Pancreas (tissue), 10 donors: ENCODE results near the gene LANCL3. TPM values are rescaled to one million over a fixed set of nuclear protein-coding genes. Genes with fewer than 3 reads are reported as not detected.
A peak's percentile ranks its signal among the peaks of the same experiment; 100 is the strongest.

ENCODE experiments used
- ATAC-seq, 4 donors: fragments of 200-7000 bp; cut with Tn5 transposase; one replicate each; pipeline versions ENCODE4 v1.8.0 to v1.9.1; 2020; ENCODE audit warnings: mild to moderate bottlenecking in 4 of 4, moderate library complexity in 4 of 4
- DNase-seq, 6 donors: peaks; one replicate each; pipeline ENCODE4 v3.0.0-alpha.2; 2020
- FAIRE-seq: peaks from 2 replicates; lab custom pipeline; 2012; peaks lifted over from hg19 to GRCh38; lab: Jason Lieb, UNC
- H3K27ac ChIP-seq, 4 donors: fragments of 200-600 bp; sonication (generic); 1 replicate in 3 of 4; 2 replicates in 1 of 4; pipeline versions ENCODE4 v1.5.0 to v1.8.0; 2020
- H3K27me3 ChIP-seq, 4 donors: fragments of 200-600 bp; one replicate each; pipeline ENCODE4 v1.8.0; 2021
- H3K36me3 ChIP-seq, 3 donors: fragments of 200-600 bp; sonication (generic) in 1 of 3; one replicate each; pipeline versions ENCODE4 v1.5.0 to v1.8.0; 2020 to 2021
- H3K4me1 ChIP-seq, 3 donors: fragments of 200-600 bp; one replicate each; pipeline ENCODE4 v1.8.0; 2021
- H3K4me3 ChIP-seq, 4 donors: fragments of 200-600 bp; sonication (generic) in 2 of 4; one replicate each; pipeline versions ENCODE4 v1.5.0 to v1.8.0; 2020 to 2021
- H3K9me3 ChIP-seq, 4 donors: fragments of 200-600 bp; one replicate each; pipeline ENCODE4 v1.8.0; 2021
- WGBS, 2 donors: extraction: QIAGEN DNeasy Blood & Tissue Kit; methylation state at CpG; one replicate each; pipeline ENCODE4 v1.1.7; 2013; 5-methylcytosine and 5-hydroxymethylcytosine counted together
- intact Hi-C, 3 donors: fragments of 100-400 bp; cut with DNase I; formaldehyde crosslinking; loops; one replicate each; pipeline versions ENCODE4 v1.11.1 to v1.14.2; 2022
- polyA plus RNA-seq, 2 donors: library from polyadenylated mRNA; stranded (reverse); fragments of 200-250 nt; gene quantifications; one replicate each; pipeline ENCODE4 v1.2.3, GENCODE V29; 2013
- total RNA-seq, 6 donors: library from RNA; stranded (reverse); fragmentation: NEBNext Ultra II Directional in 4 of 6; extraction: Animal tissue kit (Norgen Biotek cat#: 25700) in 4 of 6; gene quantifications; one replicate each; pipeline versions ENCODE4 v1.2.1 to v1.2.4, GENCODE V29; 2021 to 2023
- TF ChIP-seq, protein P1 (sequence below), 4 donors: fragments of 200-600 bp; sonication (generic) in 3 of 4; IDR thresholded peaks; one replicate each; pipeline versions ENCODE4 v1.5.0 to v1.8.0; 2021; ENCODE audit warnings: antibody characterized with exemption in 4 of 4
- donor health status: healthy with polysubstance abuse.
- donor health status: DM: no; HTN: no; CAD: no; lungs with moderate emphysema.
- donor health status: DM: no; HTN: no; CAD: no.
- donor health status: control.
- donor health status: control.
- donor health status: Bipolar disorder and iron deficiency.
- donor health status: DM: yes; HTN: yes; CAD: no.
- donor health status: DM: no; HTN: no; CAD: no.
- donor health status: DM: no; HTN: no; CAD: no.
- donor health status: DM: yes; HTN: yes; CAD: no.

The LANCL3 gene
- total and polyA plus RNA-seq, 8 donors, result under 0.01 to 0.09 (median 0.05) TPM; not detected in 1

DNA sequence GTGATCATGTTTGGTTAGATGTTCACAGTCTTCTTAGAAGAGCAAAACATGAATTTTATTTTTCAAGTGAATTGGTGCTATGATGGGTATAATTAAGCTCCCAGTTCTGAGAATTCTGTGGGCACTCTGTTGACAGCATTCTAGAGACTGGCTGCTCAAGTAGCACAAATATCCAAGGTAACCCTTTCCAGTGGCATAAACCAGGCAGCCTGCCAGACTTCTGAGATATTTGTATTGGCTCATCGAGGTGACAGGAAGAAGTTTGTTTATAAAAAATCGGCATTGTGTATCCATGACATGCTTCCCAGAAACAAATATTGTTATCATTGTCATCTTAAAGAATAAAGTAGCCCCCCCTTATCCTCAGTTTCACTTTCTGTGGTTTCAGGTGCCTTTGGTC lies 28.3 kb downstream of the LANCL3 start:
- 10 to 11% methylated on average over 2 of the region's 2 CpGs for WGBS, 2 donors
- intact Hi-C loops, result no loop called here

DNA sequence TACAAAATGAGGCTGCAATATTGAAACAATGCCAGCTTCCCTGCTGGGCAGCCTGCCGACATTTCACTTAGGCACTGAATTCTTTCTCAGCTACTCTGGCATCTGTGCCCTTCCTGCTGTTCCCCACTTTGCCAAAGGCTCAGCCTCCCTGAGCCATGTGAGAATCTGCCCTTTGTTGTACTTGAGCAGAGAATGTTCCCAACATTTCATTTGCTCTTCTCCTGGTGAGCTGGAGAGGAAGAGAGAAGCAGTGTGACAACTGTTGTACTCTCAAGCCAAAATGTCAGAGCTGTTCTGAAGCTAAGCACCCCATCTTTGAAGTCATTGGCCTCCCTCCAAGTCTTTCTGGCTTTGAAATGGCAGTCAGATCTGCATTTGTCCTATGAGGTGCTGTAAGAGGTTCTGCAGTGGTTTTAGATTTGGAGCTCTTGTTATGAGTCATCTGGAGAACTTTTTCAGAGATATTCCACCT lies 32.5 kb downstream of the LANCL3 start:
- Histone ChIP-seq H3K27ac (no peak overlapping the region), H3K4me3 (no peak overlapping the region), H3K36me3 (no peaks in the 10 kb centered on the region), H3K27me3 (peaks cover 0 to 9% (median 3%) of the 10 kb centered on the region in 4 donors), H3K9me3 (no peaks in the 10 kb centered on the region), H3K4me1 (no peaks in the 10 kb centered on the region)
- intact Hi-C loops, result no loop called here
- DNase-seq, result no peak
- TF ChIP-seq, protein P1, sequence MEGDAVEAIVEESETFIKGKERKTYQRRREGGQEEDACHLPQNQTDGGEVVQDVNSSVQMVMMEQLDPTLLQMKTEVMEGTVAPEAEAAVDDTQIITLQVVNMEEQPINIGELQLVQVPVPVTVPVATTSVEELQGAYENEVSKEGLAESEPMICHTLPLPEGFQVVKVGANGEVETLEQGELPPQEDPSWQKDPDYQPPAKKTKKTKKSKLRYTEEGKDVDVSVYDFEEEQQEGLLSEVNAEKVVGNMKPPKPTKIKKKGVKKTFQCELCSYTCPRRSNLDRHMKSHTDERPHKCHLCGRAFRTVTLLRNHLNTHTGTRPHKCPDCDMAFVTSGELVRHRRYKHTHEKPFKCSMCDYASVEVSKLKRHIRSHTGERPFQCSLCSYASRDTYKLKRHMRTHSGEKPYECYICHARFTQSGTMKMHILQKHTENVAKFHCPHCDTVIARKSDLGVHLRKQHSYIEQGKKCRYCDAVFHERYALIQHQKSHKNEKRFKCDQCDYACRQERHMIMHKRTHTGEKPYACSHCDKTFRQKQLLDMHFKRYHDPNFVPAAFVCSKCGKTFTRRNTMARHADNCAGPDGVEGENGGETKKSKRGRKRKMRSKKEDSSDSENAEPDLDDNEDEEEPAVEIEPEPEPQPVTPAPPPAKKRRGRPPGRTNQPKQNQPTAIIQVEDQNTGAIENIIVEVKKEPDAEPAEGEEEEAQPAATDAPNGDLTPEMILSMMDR (IDR thresholded peaks at IDR 0.05), result no peak
- no peak for FAIRE-seq
- ATAC-seq, result no peak
- 20 to 30% methylated on average over 1 of the region's 1 CpG for WGBS, 2 donors

More for the DNA sequence above, 28.3 kb downstream of the LANCL3 start:
- H3K4me3 ChIP-seq, result no peak overlapping the region
- DNase-seq, result peak in 4 of 6 donors; percentile 43 to 48 (median 45)
- no peaks in the 10 kb centered on the region for H3K9me3 ChIP-seq
- H3K27ac ChIP-seq, result no peak overlapping the region
- H3K36me3 ChIP-seq, result no peaks in the 10 kb centered on the region
- peak; percentile 72 to 83 (median 78) for ATAC-seq
- no peaks in the 10 kb centered on the region for H3K4me1 ChIP-seq
- TF ChIP-seq, protein P1 (IDR thresholded peaks at IDR 0.05), result no peak
- FAIRE-seq, result no peak
- no peaks in the 10 kb centered on the region for H3K27me3 ChIP-seq

DNA sequence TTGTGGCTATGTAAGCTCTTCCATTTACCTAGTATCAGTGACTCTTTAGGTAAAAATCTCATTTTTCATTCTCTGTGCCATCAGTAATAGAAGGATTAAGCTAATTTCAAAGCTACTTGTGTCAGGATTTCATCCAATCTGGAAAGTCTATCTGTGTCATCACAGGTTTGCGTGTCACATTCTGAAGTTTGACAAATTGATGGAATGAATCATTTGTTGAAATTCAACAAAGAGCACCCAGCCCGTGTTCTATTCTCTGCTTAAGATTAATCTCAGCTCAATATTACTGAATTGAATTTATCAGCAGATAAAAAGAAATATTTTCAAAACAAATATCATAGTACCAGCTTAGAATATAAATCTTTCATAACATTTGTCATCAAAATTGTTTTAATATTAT lies 35.8 kb downstream of the LANCL3 start:
- no peaks in the 10 kb centered on the region for H3K4me1 ChIP-seq
- WGBS, 2 donors, result 38 to 66% methylated on average over 2 of the region's 2 CpGs
- peaks cover 0 to 13% (median 3%) of the 10 kb centered on the region in 4 donors for H3K27me3 ChIP-seq
- FAIRE-seq (peak; percentile 72), ATAC-seq (no peak), DNase-seq (no peak)
- no peak overlapping the region for H3K27ac ChIP-seq
- no peaks in the 10 kb centered on the region for H3K36me3 ChIP-seq
- no peak overlapping the region for H3K4me3 ChIP-seq
- TF ChIP-seq, protein P1 (IDR thresholded peaks at IDR 0.05), result no peak
- H3K9me3 ChIP-seq, result no peaks in the 10 kb centered on the region
- intact Hi-C loops, result no loop called here

DNA sequence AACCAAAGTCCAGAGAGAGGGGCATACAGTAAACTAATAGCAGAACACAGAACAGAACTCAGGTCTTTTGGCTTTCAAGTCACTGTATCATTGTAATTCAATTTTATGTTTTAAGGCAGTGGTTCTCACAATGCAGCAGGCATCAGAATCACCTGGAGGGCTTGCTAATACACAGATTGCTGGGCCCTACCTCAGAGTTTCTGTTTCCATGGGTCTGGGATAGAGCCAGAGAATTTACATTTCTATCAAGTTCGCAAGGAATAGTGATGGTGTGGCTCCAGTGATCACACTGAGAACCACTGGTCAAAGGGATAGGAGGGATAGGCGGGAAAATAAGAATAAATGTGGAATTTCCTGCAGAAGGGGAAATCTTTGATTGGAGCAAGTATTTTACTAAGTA lies 36.7 kb downstream of the LANCL3 start:
- intact Hi-C loops, result no loop called here
- no peak overlapping the region for H3K4me3 ChIP-seq
- FAIRE-seq (no peak), DNase-seq (no peak), ATAC-seq (no peak)
- no peaks in the 10 kb centered on the region for H3K4me1 ChIP-seq
- no peak overlapping the region for H3K27ac ChIP-seq
- TF ChIP-seq, protein P1 (IDR thresholded peaks at IDR 0.05), result no peak
- H3K9me3 ChIP-seq, result no peaks in the 10 kb centered on the region
- WGBS, 2 donors, result 50 to 77% methylated on average over 2 of the region's 2 CpGs
- H3K27me3 ChIP-seq, result peaks cover 0 to 13% (median 3%) of the 10 kb centered on the region in 4 donors
- no peaks in the 10 kb centered on the region for H3K36me3 ChIP-seq

DNA sequence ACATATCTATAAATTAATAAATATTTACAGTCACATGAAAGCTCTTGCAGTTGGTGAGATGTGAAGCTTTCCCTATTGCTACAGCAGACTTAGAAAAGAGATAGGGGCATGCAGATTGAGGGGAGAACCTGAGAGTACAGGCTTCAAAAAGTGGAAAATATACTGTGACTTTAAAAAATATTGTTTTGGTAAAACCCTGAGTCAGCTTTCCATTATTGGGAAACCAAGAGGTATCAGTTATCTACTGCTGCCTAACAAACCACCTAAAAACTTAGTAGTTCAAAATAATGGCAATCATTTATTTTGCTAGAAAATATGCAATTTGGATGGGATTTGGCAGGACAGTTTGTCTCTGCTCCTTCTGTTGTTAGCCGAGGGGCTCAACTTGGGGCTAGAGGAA lies 38.3 kb downstream of the LANCL3 start:
- WGBS, 2 donors, result 93 to 97% methylated on average over 1 of the region's 1 CpG
- ATAC-seq (no peak), DNase-seq (no peak), FAIRE-seq (no peak)
- H3K4me1 ChIP-seq, result no peaks in the 10 kb centered on the region
- H3K36me3 ChIP-seq, result no peaks in the 10 kb centered on the region
- peaks cover 0 to 13% (median 3%) of the 10 kb centered on the region in 4 donors for H3K27me3 ChIP-seq
- no peak overlapping the region for H3K4me3 ChIP-seq
- H3K9me3 ChIP-seq, result no peaks in the 10 kb centered on the region
- H3K27ac ChIP-seq, result no peak overlapping the region
- intact Hi-C loops, result no loop called here
- TF ChIP-seq, protein P1 (IDR thresholded peaks at IDR 0.05), result no peak
